Right lobe of liver (tissue), 6 donors: Measurements from ENCODE around the gene PRSS38. TPM values are rescaled to one million over a fixed set of nuclear protein-coding genes. Genes with fewer than 3 reads are reported as not detected.

Experiments
- ATAC-seq, 4 donors: fragments of 200-7000 bp; cut with Tn5 transposase; one replicate each; pipeline ENCODE4 v1.9.1; 2020; ENCODE audit warnings: mild to moderate bottlenecking in 4 of 4, moderate library complexity in 4 of 4
- DNase-seq, 3 donors: peaks; one replicate each; pipeline ENCODE4 v3.0.0-alpha.2; 2020
- H3K27ac ChIP-seq, 3 donors: fragments of 200-600 bp; one replicate each; pipeline ENCODE4 v1.8.0; 2022
- H3K27me3 ChIP-seq, 2 donors: fragments of 200-600 bp; one replicate each; pipeline ENCODE4 v1.8.0; 2022
- H3K36me3 ChIP-seq, 4 donors: fragments of 200-600 bp; sonication (generic) in 1 of 4; one replicate each; pipeline versions ENCODE4 v1.5.1 to v1.8.0; 2017 to 2022; ENCODE audit warnings: control low read depth in 1 of 4
- H3K4me1 ChIP-seq, 4 donors: fragments of 200-600 bp; sonication (generic) in 1 of 4; one replicate each; pipeline versions ENCODE4 v1.5.1 to v1.8.0; 2017 to 2022; ENCODE audit warnings: control low read depth in 1 of 4
- H3K4me3 ChIP-seq, 3 donors: fragments of 200-600 bp; one replicate each; pipeline ENCODE4 v1.8.0; 2022
- H3K9me3 ChIP-seq, 4 donors: fragments of 200-600 bp; sonication (generic) in 1 of 4; one replicate each; pipeline versions ENCODE4 v1.5.1 to v1.8.0; 2017 to 2022; ENCODE audit warnings: control low read depth in 1 of 4
- POLR2A ChIP-seq: fragments of 450-650 bp; IDR thresholded peaks from one replicate; pipeline ENCODE4 v1.6.1; 2017; ENCODE audit warnings: antibody characterized with exemption, mild to moderate bottlenecking
- WGBS: methylation state at CpG from one replicate; pipeline ENCODE4 v1.1.6; 2018; ENCODE audit warnings: low coverage, low lambda C conversion rate; ENCODE audit not compliant: insufficient coverage; ENCODE audit errors: missing lambda C conversion rate; 5-methylcytosine and 5-hydroxymethylcytosine counted together
- intact Hi-C, 2 donors: fragments of 100-400 bp; cut with DNase I; formaldehyde crosslinking; loops; one replicate each; pipeline versions ENCODE4 v1.11.2 to v1.14.1; 2022
- total RNA-seq, 6 experiments: library from RNA; depleted of rRNA in 2 of 6; stranded (reverse); fragments of >200 nt in 2 of 6; fragmentation: NEBNext Ultra II Directional in 3 of 6; extraction: Animal tissue kit (Norgen Biotek cat#: 25700) in 3 of 6; gene quantifications; one replicate each; pipeline versions ENCODE4 v1.1.0 to v1.2.4, GENCODE V29; 2016 to 2023
- TF ChIP-seq, protein P1 (sequence below), 4 donors: fragments of 200-600 bp in 3 of 4; fragments of 450-650 bp in 1 of 4; IDR thresholded peaks; one replicate each; pipeline versions ENCODE4 v1.5.1 to v1.8.0; 2016 to 2022; ENCODE audit warnings: antibody characterized with exemption in 4 of 4, mild to moderate bottlenecking in 2 of 4
- donor health status: DM: no; HTN: yes; CAD: no.
- donor health status: DM: no; HTN: no; CAD: no.
- donor health status: DM: no; HTN: no; CAD: no.
- donor health status: DM: no; HTN: yes; CAD: no.
- donor health status: DM: no; HTN: yes; CAD: no.

PRSS38 gene
- total RNA-seq, 6 experiments from 2014 or later: not detected

DNA sequence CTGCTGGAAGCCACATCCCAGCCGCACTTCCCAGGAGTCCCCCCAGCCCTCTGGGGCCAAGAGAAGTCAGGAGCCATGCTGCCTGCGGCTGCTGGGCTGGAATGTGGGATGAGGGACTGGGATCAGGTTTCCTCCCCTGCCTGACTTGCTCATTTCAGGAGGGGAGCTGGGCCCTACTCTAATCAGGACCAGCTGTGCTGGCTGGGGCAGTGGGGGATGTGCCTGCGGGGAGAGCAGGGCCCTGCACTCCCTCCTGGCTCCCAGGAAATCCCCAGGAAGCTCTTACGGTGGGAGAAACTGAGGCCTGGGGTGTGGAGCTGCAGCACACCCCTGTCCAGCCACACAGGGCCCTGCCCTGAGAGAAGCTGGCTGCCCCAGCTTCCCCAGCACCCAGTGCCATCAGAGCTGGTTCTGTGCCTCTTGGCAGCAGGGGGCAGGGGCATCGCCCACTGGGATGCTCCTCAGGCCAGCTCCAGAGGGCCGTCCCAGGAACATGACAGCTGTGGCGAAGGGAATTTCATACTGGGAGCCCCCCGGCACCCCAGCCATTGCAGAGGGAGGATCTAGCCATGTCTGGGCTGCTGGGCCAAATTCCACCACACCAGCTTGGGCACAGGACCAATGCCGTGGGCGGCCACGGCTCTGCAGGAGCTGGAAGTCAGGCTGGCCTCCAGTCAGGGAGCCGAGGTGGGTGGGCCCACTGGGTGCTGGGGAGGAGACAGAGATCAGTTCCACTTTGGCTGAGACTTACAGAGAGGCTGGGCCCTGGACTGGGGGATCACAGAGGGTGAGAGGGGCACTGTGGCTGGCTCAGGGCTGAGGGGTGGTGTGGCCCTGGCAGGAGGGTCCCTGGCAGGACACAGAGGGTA, 21.3 kb upstream of the PRSS38 start:
- no peaks in the 10 kb centered on the region for H3K9me3 ChIP-seq
- H3K36me3 ChIP-seq: no peaks in the 10 kb centered on the region
- no peaks in the 10 kb centered on the region for H3K27me3 ChIP-seq
- H3K27ac ChIP-seq: no peak overlapping the region
- intact Hi-C loops: no loop called here
- no peaks in the 10 kb centered on the region for H3K4me1 ChIP-seq
- ATAC-seq (peak in 3 of 4 donors; percentile 3 to 90 (median 21)), DNase-seq (peak in 2 of 3 donors; percentile 48 to 74)
- H3K4me3 ChIP-seq: no peak overlapping the region
- TF ChIP-seq, protein P1, sequence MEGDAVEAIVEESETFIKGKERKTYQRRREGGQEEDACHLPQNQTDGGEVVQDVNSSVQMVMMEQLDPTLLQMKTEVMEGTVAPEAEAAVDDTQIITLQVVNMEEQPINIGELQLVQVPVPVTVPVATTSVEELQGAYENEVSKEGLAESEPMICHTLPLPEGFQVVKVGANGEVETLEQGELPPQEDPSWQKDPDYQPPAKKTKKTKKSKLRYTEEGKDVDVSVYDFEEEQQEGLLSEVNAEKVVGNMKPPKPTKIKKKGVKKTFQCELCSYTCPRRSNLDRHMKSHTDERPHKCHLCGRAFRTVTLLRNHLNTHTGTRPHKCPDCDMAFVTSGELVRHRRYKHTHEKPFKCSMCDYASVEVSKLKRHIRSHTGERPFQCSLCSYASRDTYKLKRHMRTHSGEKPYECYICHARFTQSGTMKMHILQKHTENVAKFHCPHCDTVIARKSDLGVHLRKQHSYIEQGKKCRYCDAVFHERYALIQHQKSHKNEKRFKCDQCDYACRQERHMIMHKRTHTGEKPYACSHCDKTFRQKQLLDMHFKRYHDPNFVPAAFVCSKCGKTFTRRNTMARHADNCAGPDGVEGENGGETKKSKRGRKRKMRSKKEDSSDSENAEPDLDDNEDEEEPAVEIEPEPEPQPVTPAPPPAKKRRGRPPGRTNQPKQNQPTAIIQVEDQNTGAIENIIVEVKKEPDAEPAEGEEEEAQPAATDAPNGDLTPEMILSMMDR (IDR thresholded peaks at IDR 0.05): no peak
- no peak for TF ChIP-seq POLR2A
- 50% methylated on average over 1 of the region's 12 CpGs for WGBS

DNA sequence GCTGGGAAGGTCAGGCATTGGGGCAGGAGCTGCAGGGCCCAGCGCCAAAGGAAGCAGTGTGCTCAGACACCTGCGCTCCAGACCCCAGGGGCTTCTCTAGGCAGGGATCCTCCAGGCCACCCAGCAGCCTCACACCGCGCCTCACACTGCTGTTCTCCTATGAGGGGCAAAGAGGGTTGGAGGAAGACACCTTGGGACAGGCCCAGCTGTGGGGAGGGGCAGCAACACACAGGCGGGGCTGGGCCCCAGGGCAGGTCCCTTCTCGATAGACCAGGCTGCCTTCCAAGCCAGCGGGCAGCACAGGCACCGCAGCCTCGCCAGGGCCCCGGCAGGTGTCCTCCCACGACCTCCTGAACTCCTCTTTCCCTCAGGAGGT, 20.7 kb upstream of the PRSS38 start:
- no CpG with 5 or more reads among the region's 11 CpGs for WGBS
- no peak overlapping the region for H3K4me3 ChIP-seq
- H3K36me3 ChIP-seq: no peaks in the 10 kb centered on the region
- no peak for TF ChIP-seq POLR2A
- TF ChIP-seq, protein P1 (IDR thresholded peaks at IDR 0.05): no peak
- DNase-seq (peak in 1 of 3 donors; percentile 42), ATAC-seq (peak in 2 of 4 donors; percentile 6 to 7)
- H3K9me3 ChIP-seq: no peaks in the 10 kb centered on the region
- H3K27ac ChIP-seq: no peak overlapping the region
- no peaks in the 10 kb centered on the region for H3K4me1 ChIP-seq
- intact Hi-C loops: no loop called here
- H3K27me3 ChIP-seq: no peaks in the 10 kb centered on the region

DNA sequence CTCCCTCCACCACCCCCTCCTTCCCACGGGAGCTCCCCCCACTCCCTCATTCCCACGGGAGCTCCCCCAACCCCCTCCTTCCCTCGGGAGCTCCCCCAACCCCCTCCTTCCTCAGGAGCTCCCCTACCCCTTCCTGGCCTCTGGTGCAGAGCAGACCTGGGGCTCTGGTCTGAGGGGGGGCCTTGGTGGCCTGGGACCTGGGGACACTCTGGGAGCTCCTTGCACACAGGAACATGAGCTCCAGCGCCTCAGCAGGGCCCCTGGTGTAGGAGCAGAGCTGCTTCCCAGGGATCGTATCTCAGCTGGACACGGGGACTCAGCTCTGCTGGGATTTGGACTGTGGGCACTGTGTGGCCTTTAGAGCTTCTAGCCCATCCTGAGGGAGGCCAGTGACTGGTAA, 19.7 kb upstream of the PRSS38 start:
- intact Hi-C loops: no loop called here
- Histone ChIP-seq H3K9me3 (no peaks in the 10 kb centered on the region), H3K4me3 (no peak overlapping the region), H3K4me1 (no peaks in the 10 kb centered on the region), H3K27ac (no peak overlapping the region), H3K27me3 (no peaks in the 10 kb centered on the region), H3K36me3 (no peaks in the 10 kb centered on the region)
- 28% methylated on average over 3 of the region's 6 CpGs for WGBS
- TF ChIP-seq, protein P1 (IDR thresholded peaks at IDR 0.05): no peak
- TF ChIP-seq POLR2A: no peak
- peak in 1 of 3 donors; percentile 30 for DNase-seq
- ATAC-seq: no peak

DNA sequence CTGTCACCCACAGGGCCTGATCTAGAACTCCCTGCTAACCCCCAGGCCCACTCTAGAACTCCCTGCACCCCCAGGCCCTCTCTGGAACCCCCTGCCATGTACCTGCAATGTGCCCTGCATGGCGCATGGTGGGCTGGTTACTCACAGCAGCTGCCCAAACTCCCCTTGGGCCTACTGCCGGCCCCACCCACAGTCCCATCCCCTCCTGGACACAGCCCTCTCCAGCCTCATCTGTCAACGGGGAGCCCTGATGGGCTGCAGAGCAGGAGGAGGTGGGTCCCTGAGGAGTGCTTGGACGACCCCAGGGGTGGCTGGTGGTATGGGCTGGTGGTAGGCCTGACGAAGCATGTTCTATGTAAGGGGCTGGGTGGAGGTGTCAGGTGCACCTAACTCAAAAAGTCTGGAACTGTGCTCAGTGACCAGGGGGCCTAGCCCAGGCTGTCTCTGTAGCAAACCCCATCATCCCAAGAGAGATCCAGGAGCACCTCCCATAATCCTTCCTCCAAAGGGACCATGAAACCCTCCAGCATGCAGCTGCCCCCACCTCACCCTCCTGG, 19.0 kb upstream of the PRSS38 start:
- intact Hi-C loops: no loop called here
- H3K27ac ChIP-seq: no peak overlapping the region
- H3K27me3 ChIP-seq: no peaks in the 10 kb centered on the region
- H3K9me3 ChIP-seq: no peaks in the 10 kb centered on the region
- no peak for ATAC-seq
- peak in 1 of 3 donors; percentile 35 for DNase-seq
- TF ChIP-seq POLR2A: no peak
- TF ChIP-seq, protein P1 (IDR thresholded peaks at IDR 0.05): no peak
- H3K4me3 ChIP-seq: no peak overlapping the region
- no peaks in the 10 kb centered on the region for H3K4me1 ChIP-seq
- no peaks in the 10 kb centered on the region for H3K36me3 ChIP-seq
- WGBS: 87% methylated on average over 3 of the region's 5 CpGs
